ENCODE data around the gene SKA1.
"Not testable (repeated sequence)": the region's sequence is repeated elsewhere in the genome, so short reads cannot be mapped to it uniquely, and the experiment has no call there.

Gene SKA1

GRCh38 chr18:50429207-50429948, 54.5 kb downstream of the SKA1 start:
- no peak for DNase-seq

- DNase-seq, result no peak
Observed at GRCh38 chr18:50432915-50433314, 58.1 kb downstream of the SKA1 start.

GRCh38 chr18:50436742-50437141, 61.9 kb downstream of the SKA1 start:
- DNase-seq, result not testable (repeated sequence)

- DNase-seq, result no peak
Observed at GRCh38 chr18:50439460-50440015, 64.7 kb downstream of the SKA1 start.

GRCh38 chr18:50441016-50441415, 66.2 kb downstream of the SKA1 start:
- DNase-seq, result peak in 1 of 51 donors; percentile 74

- DNase-seq, result peak in 3 of 51 donors; percentile 4 to 74 (median 24)
Observed at GRCh38 chr18:50441501-50441900, 66.7 kb downstream of the SKA1 start.

Measured in hypothalamus (tissue), 51 donors.